Gastrocnemius medialis (tissue), 4 donors: ENCODE results near the gene ATXN1.

Source experiments
- CTCF ChIP-seq, 5 experiments: fragments of 450-650 bp in 3 of 5; fragments of 200-600 bp in 2 of 5; sonication (generic) in 2 of 5; IDR thresholded peaks in 4 of 5; conservative IDR thresholded peaks in 1 of 5; 1 replicate in 4 of 5; 2 replicates in 1 of 5; pipeline ENCODE4 v1.5.1; 2016 to 2019; ENCODE audit warnings: antibody characterized with exemption in 5 of 5, mild to moderate bottlenecking in 3 of 5, moderate library complexity in 3 of 5
- POLR2A ChIP-seq, 2 donors: fragments of 450-650 bp; IDR thresholded peaks; one replicate each; pipeline ENCODE4 v1.6.1; 2017; ENCODE audit warnings: antibody characterized with exemption in 2 of 2, mild to moderate bottlenecking in 2 of 2, moderate library complexity in 2 of 2

- no peak for TF ChIP-seq POLR2A (IDR thresholded peaks at IDR 0.05)
- TF ChIP-seq CTCF (IDR thresholded peaks at IDR 0.05 in 4 of 5, conservative IDR thresholded peaks at IDR 0.05 in 1 of 5) = no peak
Measured at GRCh38 chr6:16546861-16547260, 214.4 kb downstream of the ATXN1 start.
